ENCODE results near the gene TMEM121. TPM values are rescaled to one million over a fixed set of nuclear protein-coding genes. Genes with fewer than 3 reads are reported as not detected.

The TMEM121 gene
- 2.8 TPM for total RNA-seq
- polyA plus RNA-seq, result 2.1 TPM
- long read RNA-seq, donor 1, result 0 reads
- long read RNA-seq, donor 2, result 0 reads
- long read RNA-seq, donor 3, partial matches to known transcripts, result 0 of 1 reads
- long read RNA-seq, donor 3, other reads (novel, unspliced or antisense), result 0 of 1 reads
- long read RNA-seq, donor 4, result 0 reads
- long read RNA-seq, donor 5, partial matches to known transcripts, result 0 of 2 reads
- long read RNA-seq, donor 5, other reads (novel, unspliced or antisense), result 0 of 2 reads
- long read RNA-seq, donor 6, partial matches to known transcripts, result 0 of 2 reads
- long read RNA-seq, donor 6, other reads (novel, unspliced or antisense), result 0 of 2 reads
- long read RNA-seq, donor 7, result 0 reads
- long read RNA-seq, donor 8, result 0 reads
- long read RNA-seq, donor 9, result 0 reads
- long read RNA-seq, donor 10, result 0 reads

- H3K4me3 ChIP-seq (ENCODE audit: low read length in 2 of 2), result peak within 1 kb of the TSS in 1 of 2 donors; percentile 40
- no peaks in the 10 kb centered on the region for H3K9me3 ChIP-seq (ENCODE audit: control insufficient read depth in 2 of 2, insufficient read depth in 1 of 2, low read length in 1 of 2)
- H3K4me1 ChIP-seq (ENCODE audit: control insufficient read depth in 2 of 2, insufficient read depth in 2 of 2, low read length in 2 of 2), result peaks cover 3 to 20% of the 10 kb centered on the region in 2 donors
- no peak within 1 kb of the TSS for H3K27ac ChIP-seq (ENCODE audit: low read depth in 1 of 2, low read length in 1 of 2)
- H3K27me3 ChIP-seq (ENCODE audit: control insufficient read depth in 2 of 2, insufficient read depth in 1 of 2, low read length in 1 of 2), result peaks cover 53 to 80% of the 10 kb centered on the region in 2 donors
- no peaks in the 10 kb centered on the region for H3K36me3 ChIP-seq (ENCODE audit: control insufficient read depth in 2 of 2, insufficient read depth in 2 of 2, low read length in 1 of 2)
- 3% methylated on average over 87 of the region's 88 CpGs for WGBS
- DNase-seq (ENCODE audit: low read depth in 6 of 9, low spot score in 9 of 9), result no peak
These were observed at the start of gene TMEM121 for GRCh38 chr14:105525861-105526775. TMEM121 (plus strand) TSS chr14:105526583; CDS start chr14:105528835, 2,252 bp downstream.

GRCh38 chr14:105476831-105477659 lies 49.3 kb upstream of the TMEM121 start:
- Histone ChIP-seq H3K9me3 (ENCODE audit: control insufficient read depth in 2 of 2, insufficient read depth in 1 of 2, low read length in 1 of 2) (peaks cover 8 to 31% of the 10 kb centered on the region in 2 donors), H3K4me1 (ENCODE audit: control insufficient read depth in 2 of 2, insufficient read depth in 2 of 2, low read length in 2 of 2) (peaks cover 13 to 36% of the 10 kb centered on the region in 2 donors), H3K27me3 (ENCODE audit: control insufficient read depth in 2 of 2, insufficient read depth in 1 of 2, low read length in 1 of 2) (peaks cover 75 to 95% of the 10 kb centered on the region in 2 donors), H3K36me3 (ENCODE audit: control insufficient read depth in 2 of 2, insufficient read depth in 2 of 2, low read length in 1 of 2) (no peaks in the 10 kb centered on the region), H3K27ac (ENCODE audit: low read depth in 1 of 2, low read length in 1 of 2) (no peak overlapping the region), H3K4me3 (ENCODE audit: low read length in 2 of 2) (no peak overlapping the region)
- no peak for DNase-seq (ENCODE audit: low read depth in 6 of 9, low spot score in 9 of 9)
- WGBS, result 58% methylated on average over 16 of the region's 16 CpGs

GRCh38 chr14:105477660-105478397 lies 48.6 kb upstream of the TMEM121 start:
- no peak overlapping the region for H3K4me3 ChIP-seq (ENCODE audit: low read length in 2 of 2)
- WGBS, result 17% methylated on average over 56 of the region's 56 CpGs
- H3K27ac ChIP-seq (ENCODE audit: low read depth in 1 of 2, low read length in 1 of 2), result no peak overlapping the region
- peak in 1 of 9 donors; percentile 28 for DNase-seq (ENCODE audit: low read depth in 6 of 9, low spot score in 9 of 9)
- H3K9me3 ChIP-seq (ENCODE audit: control insufficient read depth in 2 of 2, insufficient read depth in 1 of 2, low read length in 1 of 2), result peaks cover 8 to 31% of the 10 kb centered on the region in 2 donors
- H3K27me3 ChIP-seq (ENCODE audit: control insufficient read depth in 2 of 2, insufficient read depth in 1 of 2, low read length in 1 of 2), result peaks cover 72 to 95% of the 10 kb centered on the region in 2 donors
- peaks cover 20 to 44% of the 10 kb centered on the region in 2 donors for H3K4me1 ChIP-seq (ENCODE audit: control insufficient read depth in 2 of 2, insufficient read depth in 2 of 2, low read length in 2 of 2)
- no peaks in the 10 kb centered on the region for H3K36me3 ChIP-seq (ENCODE audit: control insufficient read depth in 2 of 2, insufficient read depth in 2 of 2, low read length in 1 of 2)

- DNase-seq (ENCODE audit: low read depth in 6 of 9, low spot score in 9 of 9), result no peak
- Histone ChIP-seq H3K36me3 (ENCODE audit: control insufficient read depth in 2 of 2, insufficient read depth in 2 of 2, low read length in 1 of 2) (no peaks in the 10 kb centered on the region), H3K27ac (ENCODE audit: low read depth in 1 of 2, low read length in 1 of 2) (no peak overlapping the region), H3K27me3 (ENCODE audit: control insufficient read depth in 2 of 2, insufficient read depth in 1 of 2, low read length in 1 of 2) (peaks cover 66 to 95% of the 10 kb centered on the region in 2 donors), H3K4me3 (ENCODE audit: low read length in 2 of 2) (no peak overlapping the region), H3K9me3 (ENCODE audit: control insufficient read depth in 2 of 2, insufficient read depth in 1 of 2, low read length in 1 of 2) (peaks cover 8 to 30% of the 10 kb centered on the region in 2 donors), H3K4me1 (ENCODE audit: control insufficient read depth in 2 of 2, insufficient read depth in 2 of 2, low read length in 2 of 2) (peaks cover 20 to 48% of the 10 kb centered on the region in 2 donors)
- 45% methylated on average over 81 of the region's 81 CpGs for WGBS
These were observed 47.8 kb upstream of the TMEM121 start for GRCh38 chr14:105478398-105479251.

GRCh38 chr14:105479431-105480158 lies 46.8 kb upstream of the TMEM121 start:
- WGBS, result 57% methylated on average over 34 of the region's 34 CpGs
- H3K4me1 ChIP-seq (ENCODE audit: control insufficient read depth in 2 of 2, insufficient read depth in 2 of 2, low read length in 2 of 2), result peaks cover 21 to 50% of the 10 kb centered on the region in 2 donors
- no peak overlapping the region for H3K4me3 ChIP-seq (ENCODE audit: low read length in 2 of 2)
- DNase-seq (ENCODE audit: low read depth in 6 of 9, low spot score in 9 of 9), result no peak
- H3K36me3 ChIP-seq (ENCODE audit: control insufficient read depth in 2 of 2, insufficient read depth in 2 of 2, low read length in 1 of 2), result no peaks in the 10 kb centered on the region
- H3K27me3 ChIP-seq (ENCODE audit: control insufficient read depth in 2 of 2, insufficient read depth in 1 of 2, low read length in 1 of 2), result peaks cover 57 to 98% of the 10 kb centered on the region in 2 donors
- H3K9me3 ChIP-seq (ENCODE audit: control insufficient read depth in 2 of 2, insufficient read depth in 1 of 2, low read length in 1 of 2), result peaks cover 8 to 26% of the 10 kb centered on the region in 2 donors
- no peak overlapping the region for H3K27ac ChIP-seq (ENCODE audit: low read depth in 1 of 2, low read length in 1 of 2)

GRCh38 chr14:105480199-105480746 lies 46.1 kb upstream of the TMEM121 start:
- 64% methylated on average over 15 of the region's 15 CpGs for WGBS
- Histone ChIP-seq H3K4me3 (ENCODE audit: low read length in 2 of 2) (no peak overlapping the region), H3K36me3 (ENCODE audit: control insufficient read depth in 2 of 2, insufficient read depth in 2 of 2, low read length in 1 of 2) (no peaks in the 10 kb centered on the region), H3K27me3 (ENCODE audit: control insufficient read depth in 2 of 2, insufficient read depth in 1 of 2, low read length in 1 of 2) (peaks cover 52 to 98% of the 10 kb centered on the region in 2 donors), H3K27ac (ENCODE audit: low read depth in 1 of 2, low read length in 1 of 2) (no peak overlapping the region), H3K9me3 (ENCODE audit: control insufficient read depth in 2 of 2, insufficient read depth in 1 of 2, low read length in 1 of 2) (peaks cover 8 to 26% of the 10 kb centered on the region in 2 donors), H3K4me1 (ENCODE audit: control insufficient read depth in 2 of 2, insufficient read depth in 2 of 2, low read length in 2 of 2) (peaks cover 18 to 49% of the 10 kb centered on the region in 2 donors)
- no peak for DNase-seq (ENCODE audit: low read depth in 6 of 9, low spot score in 9 of 9)

Measured in thymus (tissue), 14 donors.